ENCODE results near the gene NAA50.

Gene NAA50

DNA sequence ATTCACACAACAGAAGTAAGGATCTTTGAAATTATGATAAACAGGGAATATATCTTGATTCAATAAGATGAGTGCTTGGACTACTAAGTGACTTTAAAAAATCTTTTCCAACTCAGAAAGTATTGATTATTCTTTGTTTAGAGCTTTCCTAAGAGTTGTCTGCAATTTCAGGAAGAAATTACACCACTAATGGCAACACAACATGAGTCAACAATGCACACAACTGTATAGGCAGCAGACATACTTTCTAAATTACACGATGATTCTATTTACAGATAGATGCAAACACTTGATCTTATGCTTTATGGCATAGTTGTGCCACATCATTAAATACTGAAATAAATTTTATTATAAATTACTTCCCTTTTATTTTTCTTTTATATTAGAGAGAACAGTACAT is 4.4 kb downstream of the NAA50 start:
- no peak for TF ChIP-seq CTCF (IDR thresholded peaks at IDR 0.05; ENCODE audit: low read depth, low read length)
- no peak for DNase-seq (ENCODE audit: extremely low read depth, low read depth)

- no peak for TF ChIP-seq CTCF (IDR thresholded peaks at IDR 0.05; ENCODE audit: low read depth, low read length)
- DNase-seq (ENCODE audit: extremely low read depth, low read depth) = no peak
Measured at GRCh38 chr3:113741086-113741485, 5.0 kb downstream of the NAA50 start.

- peak; percentile 48 for TF ChIP-seq CTCF (IDR thresholded peaks at IDR 0.05; ENCODE audit: low read depth, low read length)
- peak; percentile 38 for DNase-seq (ENCODE audit: extremely low read depth, low read depth)
Measured at GRCh38 chr3:113736548-113737089, 9.4 kb downstream of the NAA50 start.

GRCh38 chr3:113731694-113732093 is 14.4 kb downstream of the NAA50 start:
- no peak for DNase-seq (ENCODE audit: extremely low read depth, low read depth)
- no peak for TF ChIP-seq CTCF (IDR thresholded peaks at IDR 0.05; ENCODE audit: low read depth, low read length)

GRCh38 chr3:113730550-113730949 is 15.5 kb downstream of the NAA50 start:
- DNase-seq (ENCODE audit: extremely low read depth, low read depth) = no peak

DNA sequence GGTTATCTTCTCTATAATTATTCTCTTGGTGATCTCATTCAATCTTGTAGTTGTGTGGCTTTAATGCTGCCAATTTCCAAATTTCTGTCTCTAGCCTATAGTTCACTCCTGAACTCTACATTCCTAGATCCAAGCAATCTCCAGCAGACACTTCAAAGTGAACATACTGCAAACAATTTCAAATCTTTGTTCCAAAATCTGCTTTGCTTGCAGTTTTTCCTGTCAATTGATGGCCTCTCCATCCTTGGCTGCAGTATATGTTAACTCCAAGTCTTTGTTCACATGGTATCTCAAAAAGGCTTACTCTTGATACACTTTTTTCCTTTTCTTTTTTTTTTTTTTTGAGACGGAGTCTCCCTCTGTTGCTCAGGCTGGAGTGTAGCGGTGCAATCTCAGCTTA is 17.4 kb downstream of the NAA50 start:
- DNase-seq (ENCODE audit: extremely low read depth, low read depth) = no peak
- no peak for TF ChIP-seq CTCF (IDR thresholded peaks at IDR 0.05; ENCODE audit: low read depth, low read length)

More at GRCh38 chr3:113730550-113730949, 15.5 kb downstream of the NAA50 start:
- TF ChIP-seq CTCF (IDR thresholded peaks at IDR 0.05; ENCODE audit: low read depth, low read length) = no peak

- TF ChIP-seq CTCF (IDR thresholded peaks at IDR 0.05; ENCODE audit: low read depth, low read length) = no peak
- DNase-seq (ENCODE audit: extremely low read depth, low read depth) = no peak
Measured at GRCh38 chr3:113721636-113722035, 24.4 kb downstream of the NAA50 start.
